GM12878 (cell line): ENCODE data around the gene TANC2. TPM values are rescaled to one million over a fixed set of nuclear protein-coding genes. Genes with fewer than 3 reads are reported as not detected.

Experiments
- ATAC-seq: fragments of 200-7000 bp; cut with Tn5 transposase; 3 replicates; pipeline ENCODE4 v1.9.1; 2020; ENCODE audit warnings: mild to moderate bottlenecking, moderate library complexity
- BruUV-seq: library from RNA; stranded (reverse); fragments of 400-500 nt; replicated peaks from 2 replicates; lab custom pipeline; 2021; lab: Mats Ljungman, UMichigan
- CTCF ChIA-PET: fragments of 300-600 bp; sonication (Branson Sonifier 250); formaldehyde crosslinking; extraction: SDS; loops from one replicate; lab custom pipeline; 2021; ENCODE audit warnings: inconsistent platforms; lab: Yijun Ruan, JAX
- POLR2A ChIA-PET: fragments of 350-600 bp; formaldehyde crosslinking; extraction: SDS; loops from one replicate; lab custom pipeline; 2021; ENCODE audit warnings: inconsistent platforms; lab: Charles Lee
- RAD21 ChIA-PET: fragments of 300-600 bp; sonication (Branson Sonifier 250); formaldehyde crosslinking; loops from one replicate; lab custom pipeline; 2023; ENCODE audit warnings: antibody characterized with exemption; ENCODE audit not compliant: unreplicated experiment; lab: Charles Lee
- SMC1A ChIA-PET: fragments of 300-600 bp; sonication (Branson Sonifier 250); formaldehyde crosslinking; loops from one replicate; lab custom pipeline; 2023; ENCODE audit not compliant: unreplicated experiment, uncharacterized antibody; lab: Charles Lee
- DNase-seq: peaks from one replicate; pipeline ENCODE4 v3.0.0-alpha.2; 2011; ENCODE audit warnings: low read depth, low spot score
- FAIRE-seq: peaks from 3 replicates; lab custom pipeline; 2011; peaks lifted over from hg19 to GRCh38; lab: Jason Lieb, UNC
- H2AFZ ChIP-seq: 2 replicates; pipeline ENCODE4 v1.6.0; 2011; ENCODE audit warnings: low read depth, low read length, control low read depth; ENCODE audit not compliant: control insufficient read depth
- H3K27ac ChIP-seq: 2 replicates; pipeline ENCODE4 v1.5.1; 2011; ENCODE audit warnings: control low read depth; ENCODE audit not compliant: control insufficient read depth, insufficient read depth
- H3K27me3 ChIP-seq, 2 experiments: replicated peaks in 1 of 2; 2 replicates each; pipeline versions ENCODE4 v1.6.0 to v1.6.1; 2011; ENCODE audit warnings: low read length in 1 of 2; ENCODE audit not compliant: control insufficient read depth in 2 of 2, insufficient read depth in 2 of 2
- H3K36me3 ChIP-seq, 2 experiments: 2 replicates each; pipeline ENCODE4 v1.5.1; 2011; ENCODE audit warnings: low read length in 1 of 2; ENCODE audit not compliant: control insufficient read depth in 2 of 2, insufficient read depth in 2 of 2
- H3K4me1 ChIP-seq: 2 replicates; pipeline ENCODE4 v1.6.1; 2011; ENCODE audit warnings: mild to moderate bottlenecking, low read length, moderate library complexity, mixed read lengths; ENCODE audit not compliant: control insufficient read depth, insufficient read depth
- H3K4me2 ChIP-seq: 2 replicates; pipeline ENCODE4 v1.6.0; 2011; ENCODE audit warnings: control low read depth; ENCODE audit not compliant: control insufficient read depth, insufficient read depth
- H3K4me3 ChIP-seq: fragments of 200-600 bp; sonication (generic); 2 replicates; pipeline ENCODE4 v1.5.1; 2016
- H3K79me2 ChIP-seq: 2 replicates; pipeline ENCODE4 v1.6.0; 2011; ENCODE audit warnings: low read length; ENCODE audit not compliant: control insufficient read depth, insufficient read depth
- H3K9ac ChIP-seq: 2 replicates; pipeline ENCODE4 v1.8.0; 2011; ENCODE audit warnings: low read length, control low read depth, mixed read lengths; ENCODE audit not compliant: control insufficient read depth, insufficient read depth
- H3K9me3 ChIP-seq: replicated peaks from 3 replicates; pipeline ENCODE4 v1.5.1; 2011; ENCODE audit warnings: mild to moderate bottlenecking, low read length; ENCODE audit not compliant: control insufficient read depth, insufficient read depth
- H4K20me1 ChIP-seq: 2 replicates; pipeline ENCODE4 v1.6.0; 2011; ENCODE audit not compliant: control insufficient read depth, insufficient read depth
- BRCA1 ChIP-seq: IDR thresholded peaks from 2 replicates; pipeline ENCODE4 v1.6.1; 2011; ENCODE audit warnings: low read depth, low read length, improper control_type of control experiment
- ELK1 ChIP-seq: IDR thresholded peaks from 2 replicates; pipeline ENCODE4 v1.6.1; 2012; ENCODE audit warnings: low read depth, low read length, improper control_type of control experiment
- ESRRA ChIP-seq: IDR thresholded peaks from 2 replicates; pipeline ENCODE4 v1.6.1; 2012; ENCODE audit warnings: mild to moderate bottlenecking, low read length, improper control_type of control experiment
- FOXK2 ChIP-seq: fragments of 450-650 bp; IDR thresholded peaks from 2 replicates; pipeline ENCODE4 v1.6.1; 2017; ENCODE audit warnings: mild to moderate bottlenecking, moderate library complexity
- PBX3 ChIP-seq: IDR thresholded peaks from 2 replicates; pipeline ENCODE4 v1.6.1; 2011; ENCODE audit warnings: mild to moderate bottlenecking, low read depth, low read length, moderate library complexity; ENCODE audit not compliant: insufficient replicate concordance
- SMAD5 ChIP-seq: IDR thresholded peaks from 2 replicates; pipeline ENCODE4 v1.6.1; 2016; ENCODE audit warnings: antibody characterized with exemption, low read depth
- STAT1 ChIP-seq: fragments of 450-650 bp; conservative IDR thresholded peaks from 2 replicates; pipeline ENCODE4 v1.6.1; 2014; ENCODE audit warnings: antibody characterized with exemption, mild to moderate bottlenecking
- SUPT20H ChIP-seq: IDR thresholded peaks from 2 replicates; pipeline ENCODE4 v1.6.1; 2011; ENCODE audit warnings: low read depth, mild to moderate bottlenecking, low read length, moderate library complexity, borderline replicate concordance; ENCODE audit not compliant: control insufficient read depth
- YBX1 ChIP-seq: fragments of 450-650 bp; IDR thresholded peaks from 2 replicates; pipeline ENCODE4 v1.6.1; 2016; ENCODE audit warnings: antibody characterized with exemption
- WGBS: methylation state at CpG from one replicate; pipeline ENCODE4 v1.1.6; 2016; ENCODE audit warnings: low lambda C conversion rate; ENCODE audit not compliant: insufficient replicate concordance, insufficient coverage; ENCODE audit errors: missing lambda C conversion rate; 5-methylcytosine and 5-hydroxymethylcytosine counted together
- in situ Hi-C: fragments of 300-500 bp; cut with MboI; formaldehyde crosslinking; loops from 9 replicates; pipeline ENCODE4 v1.14.3; 2018; ENCODE audit warnings: mixed read lengths
- intact Hi-C: fragments of 100-400 bp; cut with micrococcal nuclease; formaldehyde crosslinking; loops from one replicate; pipeline ENCODE4 v1.14.2; 2022; ENCODE audit not compliant: unreplicated experiment
- polyA plus RNA-seq, 11 experiments: library from polyadenylated mRNA; depleted of rRNA in 4 of 11; unstranded in 6 of 11; stranded (reverse) in 5 of 11; fragments of >200 nt; fragmentation: Nextera tagmentation in 4 of 11; fragmentation: Illumina TruSeq in 1 of 11; extraction: Ambion mirVana in 4 of 11; extraction: Trizol in 1 of 11; gene quantifications; 1 replicate in 1 of 11; 2 replicates in 10 of 11; pipeline versions ENCODE4 v1.2.1 to v1.2.3, GENCODE V29; 2011 to 2016; ENCODE audit warnings: inconsistent platforms in 2 of 11, missing spikeins in 2 of 11, low read depth in 1 of 11
- total RNA-seq, 4 experiments: library from RNA; depleted of rRNA in 3 of 4; stranded (reverse); fragments of >200 nt in 3 of 4; fragmentation: Illumina TruSeq in 1 of 4; extraction: Trizol in 1 of 4; gene quantifications; 2 replicates each; pipeline versions ENCODE4 v1.2.1 to v1.2.3, GENCODE V29; 2013 to 2021

The TANC2 gene
- total and polyA plus RNA-seq, 10 of the 15 experiments (the other 5 are each of a cell fraction or from before 2014, with no cell fraction given) = under 0.01 to 0.13 (median 0.03) TPM; not detected in 2

- intact Hi-C loops (no loop called here), in situ Hi-C loops (no loop called here)
- no peak overlapping the region for H3K4me2 ChIP-seq
- 22% methylated on average over 4 of the region's 4 CpGs for WGBS
- H3K9ac ChIP-seq = no peak overlapping the region
- H4K20me1 ChIP-seq = no peaks in the 10 kb centered on the region
- H3K4me1 ChIP-seq = no peaks in the 10 kb centered on the region
- DNase-seq (no peak), ATAC-seq (no peak), FAIRE-seq (no peak)
- no peak overlapping the region for H3K4me3 ChIP-seq
- CTCF ChIA-PET = no interaction called here
- H3K27ac ChIP-seq = no peak overlapping the region
- POLR2A ChIA-PET = no interaction called here
- RAD21 ChIA-PET = no interaction called here
- no peak overlapping the region for H2AFZ ChIP-seq
- H3K27me3 ChIP-seq = no peaks in the 10 kb centered on the region
- no TSS peak for BruUV-seq
- H3K9me3 ChIP-seq = no peaks in the 10 kb centered on the region
- TF ChIP-seq ESRRA (no peak), SMAD5 (no peak), STAT1 (no peak), SUPT20H (no peak), ELK1 (no peak), PBX3 (no peak), BRCA1 (no peak), FOXK2 (no peak), YBX1 (no peak)
- SMC1A ChIA-PET = no interaction called here
- H3K36me3 ChIP-seq = no peaks in the 10 kb centered on the region
- H3K79me2 ChIP-seq = no peaks in the 10 kb centered on the region
Measured at GRCh38 chr17:62941358-62941991, 24.6 kb upstream of the TANC2 start.
